H1 (cell line): Measurements from ENCODE around the gene NAALADL1. TPM values are rescaled to one million over a fixed set of nuclear protein-coding genes. Genes with fewer than 3 reads are reported as not detected.

Experiments used
- CTCF ChIA-PET: fragments of 300-600 bp; sonication (Branson Sonifier 250); formaldehyde crosslinking; loops from one replicate; lab custom pipeline; 2021; ENCODE audit not compliant: partially characterized antibody; lab: Charles Lee
- POLR2A ChIA-PET: fragments of 300-600 bp; sonication (Branson Sonifier 250); formaldehyde crosslinking; loops from one replicate; lab custom pipeline; 2021; ENCODE audit warnings: inconsistent platforms; ENCODE audit not compliant: partially characterized antibody; lab: Charles Lee
- DNase-seq, 2 experiments: peaks; one replicate each; pipeline versions ENCODE4 v3.0.0 to v3.0.0-alpha.2; 2010 to 2022; ENCODE audit warnings: low spot score in 2 of 2, low read depth in 1 of 2, mixed read lengths in 1 of 2
- FAIRE-seq: peaks from 2 replicates; lab custom pipeline; 2011; peaks lifted over from hg19 to GRCh38; lab: Jason Lieb, UNC
- H2AFZ ChIP-seq: 2 replicates; pipeline ENCODE4 v1.8.1; 2012; ENCODE audit warnings: low read length, inconsistent platforms
- H2AK5ac ChIP-seq: 2 replicates; pipeline ENCODE4 v1.6.1; 2013; ENCODE audit warnings: low read depth, low read length
- H2BK120ac ChIP-seq: replicated peaks from 2 replicates; pipeline ENCODE3; 2013; ENCODE audit warnings: low read depth, low read length, inconsistent platforms
- H2BK12ac ChIP-seq: 2 replicates; pipeline ENCODE4 v1.6.1; 2013; ENCODE audit warnings: low read depth, low read length
- H2BK15ac ChIP-seq: 2 replicates; pipeline ENCODE4 v1.6.1; 2013; ENCODE audit warnings: low read length
- H2BK20ac ChIP-seq: 2 replicates; pipeline ENCODE4 v1.6.1; 2013; ENCODE audit warnings: low read length
- H2BK5ac ChIP-seq: 2 replicates; pipeline ENCODE4 v1.6.1; 2013; ENCODE audit warnings: low read depth, low read length
- H3K14ac ChIP-seq: 2 replicates; pipeline ENCODE4 v1.6.1; 2013; ENCODE audit warnings: inconsistent platforms; ENCODE audit not compliant: insufficient read length
- H3K18ac ChIP-seq: 2 replicates; pipeline ENCODE4 v1.6.1; 2013; ENCODE audit warnings: low read length; ENCODE audit errors: extremely low read depth
- H3K23ac ChIP-seq: 2 replicates; pipeline ENCODE4 v1.6.1; 2013; ENCODE audit warnings: inconsistent platforms; ENCODE audit not compliant: insufficient read length
- H3K23me2 ChIP-seq: 2 replicates; pipeline ENCODE4 v1.6.1; 2013; ENCODE audit warnings: low read depth, low read length
- H3K27ac ChIP-seq: 2 replicates; pipeline ENCODE4 v1.6.1; 2011; ENCODE audit warnings: low read depth, low read length, inconsistent platforms
- H3K27me3 ChIP-seq, 4 experiments: replicated peaks in 1 of 4; 1 replicate in 1 of 4; 2 replicates in 3 of 4; pipeline versions ENCODE4 v1.6.1 to v1.8.1; 2011 to 2013; ENCODE audit warnings: low read length in 3 of 4, mild to moderate bottlenecking in 3 of 4, inconsistent platforms in 2 of 4, mixed read lengths in 2 of 4, moderate library complexity in 1 of 4; ENCODE audit not compliant: control insufficient read depth in 3 of 4, insufficient read depth in 3 of 4; ENCODE audit errors: extremely low read depth in 1 of 4
- H3K36me3 ChIP-seq, 4 experiments: 2 replicates each; pipeline versions ENCODE4 v1.6.1 to v1.8.1; 2011 to 2013; ENCODE audit warnings: mild to moderate bottlenecking in 4 of 4, low read length in 3 of 4, moderate library complexity in 2 of 4, control low read depth in 1 of 4, inconsistent platforms in 1 of 4; ENCODE audit not compliant: insufficient read depth in 4 of 4, control insufficient read depth in 2 of 4
- H3K4ac ChIP-seq: replicated peaks from 2 replicates; pipeline ENCODE3; 2013; ENCODE audit warnings: low read length, low read depth, mixed read lengths, inconsistent platforms; ENCODE audit not compliant: insufficient read length
- H3K4me1 ChIP-seq, 4 experiments: replicated peaks in 1 of 4; 1 replicate in 1 of 4; 2 replicates in 3 of 4; pipeline versions ENCODE4 v1.6.1 to v1.8.1; 2011 to 2013; ENCODE audit warnings: low read length in 3 of 4, inconsistent platforms in 2 of 4, mixed read lengths in 1 of 4; ENCODE audit not compliant: insufficient read depth in 4 of 4, control insufficient read depth in 3 of 4
- H3K4me2 ChIP-seq, 2 experiments: 2 replicates each; pipeline versions ENCODE4 v1.6.1 to v1.8.1; 2011 to 2013; ENCODE audit warnings: low read depth in 2 of 2, low read length in 2 of 2, control low read depth in 1 of 2, inconsistent platforms in 1 of 2, mild to moderate bottlenecking in 1 of 2; ENCODE audit not compliant: insufficient read depth in 1 of 2
- H3K4me3 ChIP-seq, 4 experiments: fragments of 200-600, 300-600 bp in 1 of 4; sonication (generic), shearing (Covaris generic), sonication (Bioruptor Twin) in 1 of 4; 2 replicates each; pipeline versions ENCODE4 v1.5.1 to v1.8.1; 2011 to 2016; ENCODE audit warnings: low read length in 4 of 4, low read depth in 3 of 4, control low read depth in 2 of 4, inconsistent platforms in 2 of 4, mild to moderate bottlenecking in 2 of 4, mixed read lengths in 1 of 4, moderate library complexity in 1 of 4; ENCODE audit not compliant: insufficient read depth in 2 of 4; ENCODE audit errors: extremely low read depth in 1 of 4
- H3K56ac ChIP-seq: replicated peaks from 2 replicates; pipeline ENCODE3; 2013; ENCODE audit warnings: low read depth, mild to moderate bottlenecking, mixed read lengths, low read length, inconsistent platforms; ENCODE audit not compliant: insufficient read length
- H3K79me1 ChIP-seq: 2 replicates; pipeline ENCODE4 v1.6.1; 2013; ENCODE audit warnings: low read depth, low read length, control low read depth
- H3K79me2 ChIP-seq, 2 experiments: 2 replicates each; pipeline versions ENCODE4 v1.6.1 to v1.8.1; 2012 to 2013; ENCODE audit warnings: low read length in 2 of 2, mild to moderate bottlenecking in 2 of 2, inconsistent platforms in 1 of 2; ENCODE audit not compliant: insufficient read depth in 2 of 2, control insufficient read depth in 1 of 2
- H3K9ac ChIP-seq, 4 experiments: replicated peaks in 1 of 4; 1 replicate in 1 of 4; 2 replicates in 3 of 4; pipeline versions ENCODE4 v1.6.1 to v1.8.1; 2011 to 2013; ENCODE audit warnings: low read depth in 3 of 4, low read length in 3 of 4, control low read depth in 2 of 4, mild to moderate bottlenecking in 2 of 4, moderate library complexity in 2 of 4, inconsistent platforms in 1 of 4; ENCODE audit errors: extremely low read depth in 1 of 4
- H3K9me3 ChIP-seq, 2 experiments: 2 replicates each; pipeline versions ENCODE4 v1.6.1 to v1.8.1; 2012 to 2013; ENCODE audit warnings: mild to moderate bottlenecking in 2 of 2, moderate library complexity in 2 of 2, control low read depth in 1 of 2, inconsistent platforms in 1 of 2, low read depth in 1 of 2, low read length in 1 of 2, mixed read lengths in 1 of 2; ENCODE audit not compliant: insufficient read depth in 2 of 2
- H4K20me1 ChIP-seq, 2 experiments: replicated peaks in 1 of 2; 2 replicates each; pipeline versions ENCODE3 to v1.8.1; 2011 to 2013; ENCODE audit warnings: inconsistent platforms in 2 of 2, low read length in 2 of 2, mild to moderate bottlenecking in 1 of 2; ENCODE audit not compliant: insufficient read depth in 2 of 2, control insufficient read depth in 1 of 2
- H4K5ac ChIP-seq: 2 replicates; pipeline ENCODE4 v1.6.1; 2013; ENCODE audit warnings: low read length, low read depth, mixed read lengths, inconsistent platforms; ENCODE audit not compliant: insufficient read length
- H4K8ac ChIP-seq: 2 replicates; pipeline ENCODE4 v1.8.0; 2013; ENCODE audit warnings: mild to moderate bottlenecking, moderate library complexity, low read length, inconsistent platforms; ENCODE audit not compliant: insufficient read depth; ENCODE audit errors: extremely low read depth
- H4K91ac ChIP-seq: replicated peaks from 2 replicates; pipeline ENCODE3; 2013; ENCODE audit warnings: low read length, mixed read lengths, inconsistent platforms; ENCODE audit not compliant: insufficient read length
- CHD1 ChIP-seq: IDR thresholded peaks from 2 replicates; pipeline ENCODE4 v1.6.1; 2012; ENCODE audit warnings: low read depth, low read length, improper control_type of control experiment
- CREB1 ChIP-seq: IDR thresholded peaks from 2 replicates; pipeline ENCODE4 v1.6.1; 2012; ENCODE audit warnings: inconsistent platforms
- POLR2AphosphoS5 ChIP-seq: IDR thresholded peaks from 2 replicates; pipeline ENCODE4 v1.6.1; 2011; ENCODE audit warnings: low read depth, low read length
- SIN3A ChIP-seq, 2 experiments: IDR thresholded peaks in 1 of 2; conservative IDR thresholded peaks in 1 of 2; 2 replicates each; pipeline ENCODE4 v1.6.1; 2011 to 2012; ENCODE audit warnings: low read length in 2 of 2, improper control_type of control experiment in 1 of 2, low read depth in 1 of 2, mild to moderate bottlenecking in 1 of 2
- YY1 ChIP-seq: IDR thresholded peaks from 2 replicates; pipeline ENCODE4 v1.6.1; 2011; ENCODE audit warnings: low read depth, mild to moderate bottlenecking, low read length
- WGBS, 2 experiments: shearing (Covaris generic) in 1 of 2; methylation state at CpG; one replicate each; pipeline versions ENCODE4 v1.1.6 to v1.1.7; 2013 to 2015; ENCODE audit warnings: low lambda C conversion rate in 2 of 2, mixed read lengths in 2 of 2, inconsistent platforms in 1 of 2, low coverage in 1 of 2, missing lambda C conversion rate in 1 of 2; ENCODE audit not compliant: insufficient replicate concordance in 2 of 2, insufficient coverage in 1 of 2, insufficient read length in 1 of 2; ENCODE audit errors: extremely low coverage in 1 of 2, missing lambda C conversion rate in 1 of 2; 5-methylcytosine and 5-hydroxymethylcytosine counted together
- polyA plus RNA-seq, 7 experiments: library from polyadenylated mRNA; depleted of rRNA in 3 of 7; stranded (reverse) in 5 of 7; unstranded in 2 of 7; fragments of >200 nt in 5 of 7; fragments of 200-250 nt in 2 of 7; gene quantifications; 1 replicate in 5 of 7; 2 replicates in 1 of 7; 4 replicates in 1 of 7; pipeline versions ENCODE4 v1.2.1 to v1.2.3, GENCODE V29; 2011 to 2013; ENCODE audit warnings: missing spikeins in 2 of 7, mixed read lengths in 2 of 7
- total RNA-seq: library from RNA; stranded (reverse); fragmentation: NEBNext Ultra II Directional; extraction: Animal tissue kit (Norgen Biotek cat#: 25700); gene quantifications from 2 replicates; pipeline ENCODE4 v1.2.1, GENCODE V29; 2021
- TF ChIP-seq, protein P1 (sequence below), 3 experiments: IDR thresholded peaks; 1 replicate in 2 of 3; 2 replicates in 1 of 3; pipeline versions ENCODE4 v1.5.1 to v1.6.1; 2011; ENCODE audit warnings: low read length in 3 of 3, mild to moderate bottlenecking in 3 of 3, inconsistent platforms in 2 of 3, low read depth in 1 of 3, moderate library complexity in 1 of 3; ENCODE audit not compliant: insufficient read depth in 1 of 3; ENCODE audit errors: control extremely low read depth in 1 of 3
- TF ChIP-seq, protein P2 (sequence below): IDR thresholded peaks from 2 replicates; pipeline ENCODE4 v1.6.1; 2011; ENCODE audit warnings: low read length, improper control_type of control experiment

NAALADL1 gene
- total and polyA plus RNA-seq, 2 of the 8 experiments (the other 6 are each of a cell fraction or from before 2014, with no cell fraction given) = 7.5 to 9.9 TPM

GRCh38 chr11:65078786-65079342 lies 20.5 kb upstream of the NAALADL1 start:
- no peak overlapping the region for H2AK5ac ChIP-seq
- no peak overlapping the region for H4K5ac ChIP-seq
- DNase-seq = no peak
- H3K23ac ChIP-seq = no peak overlapping the region
- no peak overlapping the region for H3K4me2 ChIP-seq
- no peak overlapping the region for H3K9ac ChIP-seq
- H2BK120ac ChIP-seq = no peak overlapping the region
- no peak overlapping the region for H3K4me3 ChIP-seq
- H4K20me1 ChIP-seq = peaks cover 10 to 11% of the 10 kb centered on the region in 2 experiments
- peaks cover 12% of the 10 kb centered on the region; the same call in 1 of the 2 replicates for H3K79me1 ChIP-seq
- peaks cover 4% of the 10 kb centered on the region; the same call in 1 of the 2 replicates for H3K23me2 ChIP-seq
- no peak overlapping the region for H2BK15ac ChIP-seq
- no peak for FAIRE-seq
- H3K14ac ChIP-seq = no peak overlapping the region
- no peak overlapping the region for H4K8ac ChIP-seq
- H3K36me3 ChIP-seq = peaks cover 20 to 41% (median 36%) of the 10 kb centered on the region in 4 experiments
- WGBS, 2 experiments = 93% methylated on average over 9 of the region's 9 CpGs; no CpG with 5 or more reads in 1 of the 2 experiments
- POLR2A ChIA-PET = interaction anchor here (0.6 to 21.6 kb wide), 13 partner anchors 10 to 80 kb away, joined by 3 to 230 read pairs (median 3); partner anchors contain the start of genes ARL2, FAU, MRPL49 and VPS51
- H2BK5ac ChIP-seq = no peak overlapping the region
- no peak overlapping the region for H3K18ac ChIP-seq
- no peak overlapping the region for H3K4ac ChIP-seq
- no peak overlapping the region for H4K91ac ChIP-seq
- H3K4me1 ChIP-seq = peaks cover 0 to 6% (median 3%) of the 10 kb centered on the region in 4 experiments; a peak in 4 of 7 replicates
- H3K79me2 ChIP-seq = peaks cover 10 to 44% of the 10 kb centered on the region in 2 experiments
- no peak overlapping the region for H3K27ac ChIP-seq
- H3K9me3 ChIP-seq = no peaks in the 10 kb centered on the region
- H2BK20ac ChIP-seq = no peak overlapping the region
- no peak overlapping the region for H2AFZ ChIP-seq
- no peak overlapping the region for H3K56ac ChIP-seq
- no peak overlapping the region for H2BK12ac ChIP-seq
- H3K27me3 ChIP-seq = no peaks in the 10 kb centered on the region
- CTCF ChIA-PET = interaction anchor here (0.6 to 4.7 kb wide), 25 partner anchors 10 to 481 kb away, joined by 3 to 28 read pairs (median 4); partner anchors contain the start of genes NAALADL1 and PYGM
- TF ChIP-seq POLR2AphosphoS5 = peak; percentile 7; the same call in 1 of the 2 replicates
- TF ChIP-seq CHD1 = no peak
- TF ChIP-seq SIN3A (conservative IDR thresholded peaks at IDR 0.05 in 1 of 2, IDR thresholded peaks at IDR 0.05 in 1 of 2; ENCODE audit: low read depth in 1 of 2, low read length in 2 of 2) = no peak
- TF ChIP-seq, protein P1, sequence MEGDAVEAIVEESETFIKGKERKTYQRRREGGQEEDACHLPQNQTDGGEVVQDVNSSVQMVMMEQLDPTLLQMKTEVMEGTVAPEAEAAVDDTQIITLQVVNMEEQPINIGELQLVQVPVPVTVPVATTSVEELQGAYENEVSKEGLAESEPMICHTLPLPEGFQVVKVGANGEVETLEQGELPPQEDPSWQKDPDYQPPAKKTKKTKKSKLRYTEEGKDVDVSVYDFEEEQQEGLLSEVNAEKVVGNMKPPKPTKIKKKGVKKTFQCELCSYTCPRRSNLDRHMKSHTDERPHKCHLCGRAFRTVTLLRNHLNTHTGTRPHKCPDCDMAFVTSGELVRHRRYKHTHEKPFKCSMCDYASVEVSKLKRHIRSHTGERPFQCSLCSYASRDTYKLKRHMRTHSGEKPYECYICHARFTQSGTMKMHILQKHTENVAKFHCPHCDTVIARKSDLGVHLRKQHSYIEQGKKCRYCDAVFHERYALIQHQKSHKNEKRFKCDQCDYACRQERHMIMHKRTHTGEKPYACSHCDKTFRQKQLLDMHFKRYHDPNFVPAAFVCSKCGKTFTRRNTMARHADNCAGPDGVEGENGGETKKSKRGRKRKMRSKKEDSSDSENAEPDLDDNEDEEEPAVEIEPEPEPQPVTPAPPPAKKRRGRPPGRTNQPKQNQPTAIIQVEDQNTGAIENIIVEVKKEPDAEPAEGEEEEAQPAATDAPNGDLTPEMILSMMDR (IDR thresholded peaks at IDR 0.05; ENCODE audit: control extremely low read depth in 1 of 3, insufficient read depth in 1 of 3, low read depth in 1 of 3, low read length in 3 of 3) = no peak
- peak; percentile 83; the same call in 1 of the 2 replicates for TF ChIP-seq YY1
- TF ChIP-seq, protein P2, sequence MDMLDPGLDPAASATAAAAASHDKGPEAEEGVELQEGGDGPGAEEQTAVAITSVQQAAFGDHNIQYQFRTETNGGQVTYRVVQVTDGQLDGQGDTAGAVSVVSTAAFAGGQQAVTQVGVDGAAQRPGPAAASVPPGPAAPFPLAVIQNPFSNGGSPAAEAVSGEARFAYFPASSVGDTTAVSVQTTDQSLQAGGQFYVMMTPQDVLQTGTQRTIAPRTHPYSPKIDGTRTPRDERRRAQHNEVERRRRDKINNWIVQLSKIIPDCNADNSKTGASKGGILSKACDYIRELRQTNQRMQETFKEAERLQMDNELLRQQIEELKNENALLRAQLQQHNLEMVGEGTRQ = no peak
- TF ChIP-seq CREB1 = no peak
